ENCODE measurements around the gene FBF1.

The FBF1 gene

GRCh38 chr17:75981019-75981615 is 40.3 kb upstream of the FBF1 start:
- no peaks in the 10 kb centered on the region for H3K36me3 ChIP-seq (ENCODE audit: insufficient read depth)
- H2AFZ ChIP-seq (ENCODE audit: low read depth) = no peak overlapping the region
- TF ChIP-seq CTCF (conservative IDR thresholded peaks at IDR 0.05; ENCODE audit: low read depth, low read length) = no peak
- H3K27me3 ChIP-seq (ENCODE audit: insufficient read depth, low read depth) = no peaks in the 10 kb centered on the region
- no peak overlapping the region for H3K27ac ChIP-seq
- H3K9ac ChIP-seq = no peak overlapping the region
- H3K4me3 ChIP-seq (IDR thresholded peaks at IDR 0.05; ENCODE audit: insufficient read depth, low read depth, low read length) = no peak overlapping the region
- H3K79me2 ChIP-seq (ENCODE audit: insufficient read depth, low read depth) = peaks cover 10% of the 10 kb centered on the region; the same call in 1 of the 2 replicates
- H3K4me2 ChIP-seq = no peak overlapping the region
- peaks cover 17% of the 10 kb centered on the region for H3K4me1 ChIP-seq (ENCODE audit: low read depth, poor library complexity, severe bottlenecking)
- H4K20me1 ChIP-seq (ENCODE audit: insufficient read depth) = no peaks in the 10 kb centered on the region

- peak overlapping the region; percentile 70 for H2AFZ ChIP-seq (ENCODE audit: low read depth)
Measured at GRCh38 chr17:75980188-75981018, 39.6 kb upstream of the FBF1 start.

GRCh38 chr17:75979705-75980187 is 38.9 kb upstream of the FBF1 start:
- H3K36me3 ChIP-seq (ENCODE audit: insufficient read depth) = no peaks in the 10 kb centered on the region
- no peaks in the 10 kb centered on the region for H4K20me1 ChIP-seq (ENCODE audit: insufficient read depth)
- peak overlapping the region; percentile 83 for H3K9ac ChIP-seq
- TF ChIP-seq CTCF (conservative IDR thresholded peaks at IDR 0.05; ENCODE audit: low read depth, low read length) = no peak
- H3K4me2 ChIP-seq = peak overlapping the region; percentile 55
- H3K4me3 ChIP-seq (IDR thresholded peaks at IDR 0.05; ENCODE audit: insufficient read depth, low read depth, low read length) = no peak overlapping the region
- H2AFZ ChIP-seq (ENCODE audit: low read depth) = peak overlapping the region; percentile 70
- H3K79me2 ChIP-seq (ENCODE audit: insufficient read depth, low read depth) = peaks cover 10% of the 10 kb centered on the region; the same call in 1 of the 2 replicates
- H3K4me1 ChIP-seq (ENCODE audit: low read depth, poor library complexity, severe bottlenecking) = peaks cover 17% of the 10 kb centered on the region
- H3K27me3 ChIP-seq (ENCODE audit: insufficient read depth, low read depth) = no peaks in the 10 kb centered on the region
- peak overlapping the region; percentile 78 for H3K27ac ChIP-seq

More at GRCh38 chr17:75980188-75981018, 39.6 kb upstream of the FBF1 start:
- Histone ChIP-seq H3K36me3 (ENCODE audit: insufficient read depth) (no peaks in the 10 kb centered on the region), H3K79me2 (ENCODE audit: insufficient read depth, low read depth) (peaks cover 10% of the 10 kb centered on the region; the same call in 1 of the 2 replicates), H4K20me1 (ENCODE audit: insufficient read depth) (no peaks in the 10 kb centered on the region), H3K27ac (peak overlapping the region; percentile 78), H3K4me2 (peak overlapping the region; percentile 55), H3K4me1 (ENCODE audit: low read depth, poor library complexity, severe bottlenecking) (peaks cover 17% of the 10 kb centered on the region), H3K4me3 (IDR thresholded peaks at IDR 0.05; ENCODE audit: insufficient read depth, low read depth, low read length) (no peak overlapping the region), H3K9ac (peak overlapping the region; percentile 83), H3K27me3 (ENCODE audit: insufficient read depth, low read depth) (no peaks in the 10 kb centered on the region)
- TF ChIP-seq CTCF (conservative IDR thresholded peaks at IDR 0.05; ENCODE audit: low read depth, low read length) = no peak

- Histone ChIP-seq H3K4me2 (peak within 1 kb of the TSS; percentile 55), H3K27ac (peak within 1 kb of the TSS; percentile 78), H3K36me3 (ENCODE audit: insufficient read depth) (no peaks in the 10 kb centered on the region), H3K27me3 (ENCODE audit: insufficient read depth, low read depth) (no peaks in the 10 kb centered on the region), H4K20me1 (ENCODE audit: insufficient read depth) (no peaks in the 10 kb centered on the region), H3K4me3 (IDR thresholded peaks at IDR 0.05; ENCODE audit: insufficient read depth, low read depth, low read length) (no peak within 1 kb of the TSS), H3K79me2 (ENCODE audit: insufficient read depth, low read depth) (peaks cover 10% of the 10 kb centered on the region; the same call in 1 of the 2 replicates), H2AFZ (ENCODE audit: low read depth) (peak within 1 kb of the TSS; percentile 70), H3K4me1 (ENCODE audit: low read depth, poor library complexity, severe bottlenecking) (peaks cover 17% of the 10 kb centered on the region), H3K9ac (peak within 1 kb of the TSS; percentile 83)
- TF ChIP-seq CTCF (conservative IDR thresholded peaks at IDR 0.05; ENCODE audit: low read depth, low read length) = peak; percentile 31; the same call in 1 of the 2 replicates
Measured at GRCh38 chr17:75978938-75979704, 38.3 kb upstream of the FBF1 start, which contains the start of the genes ACOX1 and TEN1. ACOX1 (minus strand) TSS chr17:75979166; CDS start chr17:75979073, 93 bp downstream. TEN1 (plus strand) TSS chr17:75979240; CDS start chr17:75986193, 6,953 bp downstream.
